22Rv1 (cell line): ENCODE measurements around the gene PPIL6.

Experiments
- H3K27ac ChIP-seq: fragments of 450-650 bp; 2 replicates; pipeline ENCODE4 v1.5.1; 2017
- CTCF ChIP-seq: fragments of 450-650 bp; IDR thresholded peaks from 2 replicates; pipeline ENCODE4 v1.5.1; 2017; ENCODE audit warnings: mild to moderate bottlenecking
- ZFX ChIP-seq: fragments of 450-650 bp; IDR thresholded peaks from 2 replicates; pipeline ENCODE4 v1.6.1; 2017; ENCODE audit warnings: antibody characterized with exemption, borderline replicate concordance

Gene PPIL6

GRCh38 chr6:109379711-109380110 lies 60.7 kb downstream of the PPIL6 start:
- H3K27ac ChIP-seq = no peak overlapping the region

GRCh38 chr6:109377717-109378116 lies 62.7 kb downstream of the PPIL6 start:
- no peak overlapping the region for H3K27ac ChIP-seq
- no peak for TF ChIP-seq CTCF

More at GRCh38 chr6:109379711-109380110, 60.7 kb downstream of the PPIL6 start:
- no peak for TF ChIP-seq ZFX
- no peak for TF ChIP-seq CTCF

- TF ChIP-seq ZFX = no peak
- TF ChIP-seq CTCF = no peak
- H3K27ac ChIP-seq = no peak overlapping the region
These were observed 66.0 kb downstream of the PPIL6 start for GRCh38 chr6:109374326-109374892.

GRCh38 chr6:109373762-109374161 lies 66.7 kb downstream of the PPIL6 start:
- no peak overlapping the region for H3K27ac ChIP-seq
- no peak for TF ChIP-seq CTCF
- TF ChIP-seq ZFX = no peak

- H3K27ac ChIP-seq = no peak overlapping the region
- TF ChIP-seq ZFX (no peak), CTCF (no peak)
These were observed 67.1 kb downstream of the PPIL6 start for GRCh38 chr6:109373331-109373730.

GRCh38 chr6:109372130-109372529 lies 68.3 kb downstream of the PPIL6 start:
- H3K27ac ChIP-seq = no peak overlapping the region
- TF ChIP-seq ZFX (no peak), CTCF (no peak)

- no peak overlapping the region for H3K27ac ChIP-seq
- TF ChIP-seq ZFX (no peak), CTCF (no peak)
These were observed 69.6 kb downstream of the PPIL6 start for GRCh38 chr6:109370792-109371191.
